Measurements from ENCODE around the gene BTBD8.

Gene BTBD8

DNA sequence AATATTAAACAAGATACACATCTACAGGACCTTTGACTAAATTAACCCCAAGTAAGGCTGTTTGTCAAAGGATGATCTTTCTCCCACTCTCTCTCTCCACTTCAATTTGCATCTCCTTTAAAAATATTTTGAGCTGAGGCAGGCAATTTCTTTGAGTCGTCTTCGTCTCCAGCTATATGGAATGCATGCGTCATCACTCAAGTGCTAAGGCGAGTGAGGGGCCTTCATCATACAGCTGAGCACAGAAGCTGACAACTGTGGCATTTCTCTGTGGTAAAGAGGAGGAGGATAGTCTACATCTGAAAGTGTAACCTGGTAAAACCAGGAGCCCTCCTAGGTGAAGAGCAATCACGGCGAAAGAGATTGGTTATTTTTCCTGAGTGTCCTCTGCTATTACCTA lies 42.7 kb upstream of the BTBD8 start:
- 26% methylated on average over 6 of the region's 6 CpGs for WGBS

DNA sequence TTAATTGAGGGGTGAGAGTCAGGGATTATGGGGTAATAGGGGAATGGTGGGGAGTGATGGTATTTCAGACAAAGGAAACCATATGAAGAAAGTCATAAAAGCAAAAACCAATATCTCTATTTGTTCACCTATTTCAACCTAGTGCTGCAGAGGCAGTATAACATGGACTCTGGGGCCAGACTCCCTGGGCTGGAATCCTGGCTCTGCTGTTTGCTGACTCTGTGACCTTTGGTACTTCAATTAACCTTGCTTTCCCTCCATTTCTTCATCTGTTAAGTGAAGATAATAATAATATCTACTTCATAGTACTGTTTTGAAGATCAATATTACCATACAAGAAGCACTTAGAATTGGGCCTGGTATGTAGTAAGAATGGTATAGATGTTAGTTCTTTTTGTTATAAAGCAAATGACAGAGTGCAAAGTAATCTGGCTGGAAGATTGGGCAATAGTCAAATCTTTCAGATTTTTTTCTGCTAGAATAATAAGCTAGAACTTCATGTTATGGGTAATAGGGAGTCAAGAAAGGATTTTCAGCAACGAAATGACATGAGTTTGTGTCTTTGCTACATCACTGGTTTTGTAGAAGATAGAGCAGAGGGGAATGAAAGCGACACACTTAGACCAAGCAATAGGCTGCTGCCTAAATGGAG lies 41.3 kb upstream of the BTBD8 start:
- Histone ChIP-seq H3K9me3 (ENCODE audit: control insufficient read depth, low read length) (no peaks in the 10 kb centered on the region), H2BK15ac (ENCODE audit: low read depth, poor library complexity, severe bottlenecking) (no peak overlapping the region), H2BK12ac (ENCODE audit: low read length in 2 of 2) (no peak overlapping the region), H4K8ac (ENCODE audit: low read length) (no peak overlapping the region), H2BK120ac (ENCODE audit: low read depth, low read length) (no peak overlapping the region), H3K4me3 (ENCODE audit: insufficient read depth in 1 of 2, low read depth in 1 of 2, low read length in 2 of 2) (no peak overlapping the region), H2BK5ac (ENCODE audit: low read depth, low read length, poor library complexity, severe bottlenecking) (no peak overlapping the region), H3K18ac (ENCODE audit: low read depth in 1 of 2, low read length in 2 of 2) (no peak overlapping the region), H3K79me1 (replicated peaks; ENCODE audit: low read length, poor library complexity, severe bottlenecking) (no peaks in the 10 kb centered on the region), H3K27ac (ENCODE audit: low read length, poor library complexity, severe bottlenecking) (no peak overlapping the region), H3K9ac (ENCODE audit: low read length) (no peak overlapping the region), H3K4ac (ENCODE audit: low read depth in 1 of 2, low read length in 2 of 2) (no peak overlapping the region), H2AFZ (ENCODE audit: low read depth, low read length) (no peak overlapping the region), H3K23ac (ENCODE audit: low read length in 2 of 2) (no peak overlapping the region), H3K14ac (ENCODE audit: low read length in 2 of 2) (no peak overlapping the region), H3K36me3 (ENCODE audit: control insufficient read depth in 1 of 2, insufficient read depth in 2 of 2, low read depth in 1 of 2, low read length in 2 of 2) (no peaks in the 10 kb centered on the region), H3K27me3 (ENCODE audit: control insufficient read depth in 1 of 2, insufficient read depth in 1 of 2, low read length in 2 of 2) (no peaks in the 10 kb centered on the region), H4K91ac (ENCODE audit: low read length) (no peak overlapping the region), H3K4me2 (ENCODE audit: low read length, poor library complexity, severe bottlenecking) (no peak overlapping the region), H3K4me1 (ENCODE audit: control insufficient read depth, insufficient read depth, low read depth, low read length) (no peaks in the 10 kb centered on the region), H2AK5ac (ENCODE audit: low read length, severe bottlenecking) (no peak overlapping the region)
- 86% methylated on average over 2 of the region's 2 CpGs for WGBS
- DNase-seq, result no peak

More for the DNA sequence above, 42.7 kb upstream of the BTBD8 start:
- H2AFZ ChIP-seq (ENCODE audit: low read depth, low read length), result no peak overlapping the region
- H3K4ac ChIP-seq (ENCODE audit: low read depth in 1 of 2, low read length in 2 of 2), result no peak overlapping the region
- H3K4me1 ChIP-seq (ENCODE audit: control insufficient read depth, insufficient read depth, low read depth, low read length), result no peaks in the 10 kb centered on the region
- H4K8ac ChIP-seq (ENCODE audit: low read length), result no peak overlapping the region
- no peak overlapping the region for H2BK15ac ChIP-seq (ENCODE audit: low read depth, poor library complexity, severe bottlenecking)
- H3K4me2 ChIP-seq (ENCODE audit: low read length, poor library complexity, severe bottlenecking), result no peak overlapping the region
- H3K23ac ChIP-seq (ENCODE audit: low read length in 2 of 2), result no peak overlapping the region
- H3K9ac ChIP-seq (ENCODE audit: low read length), result no peak overlapping the region
- H2BK120ac ChIP-seq (ENCODE audit: low read depth, low read length), result no peak overlapping the region
- H3K27me3 ChIP-seq (ENCODE audit: control insufficient read depth in 1 of 2, insufficient read depth in 1 of 2, low read length in 2 of 2), result no peaks in the 10 kb centered on the region
- no peak overlapping the region for H2BK5ac ChIP-seq (ENCODE audit: low read depth, low read length, poor library complexity, severe bottlenecking)
- no peaks in the 10 kb centered on the region for H3K9me3 ChIP-seq (ENCODE audit: control insufficient read depth, low read length)
- no peak overlapping the region for H3K4me3 ChIP-seq (ENCODE audit: insufficient read depth in 1 of 2, low read depth in 1 of 2, low read length in 2 of 2)
- no peaks in the 10 kb centered on the region for H3K36me3 ChIP-seq (ENCODE audit: control insufficient read depth in 1 of 2, insufficient read depth in 2 of 2, low read depth in 1 of 2, low read length in 2 of 2)
- H3K27ac ChIP-seq (ENCODE audit: low read length, poor library complexity, severe bottlenecking), result no peak overlapping the region
- peak overlapping the region in 1 of 2 experiments; percentile 39 for H2BK12ac ChIP-seq (ENCODE audit: low read length in 2 of 2)
- no peak overlapping the region for H4K91ac ChIP-seq (ENCODE audit: low read length)
- no peak overlapping the region for H3K18ac ChIP-seq (ENCODE audit: low read depth in 1 of 2, low read length in 2 of 2)
- no peak overlapping the region for H2AK5ac ChIP-seq (ENCODE audit: low read length, severe bottlenecking)
- H3K14ac ChIP-seq (ENCODE audit: low read length in 2 of 2), result no peak overlapping the region
- no peaks in the 10 kb centered on the region for H3K79me1 ChIP-seq (replicated peaks; ENCODE audit: low read length, poor library complexity, severe bottlenecking)
- peak; percentile 80 for DNase-seq

DNA sequence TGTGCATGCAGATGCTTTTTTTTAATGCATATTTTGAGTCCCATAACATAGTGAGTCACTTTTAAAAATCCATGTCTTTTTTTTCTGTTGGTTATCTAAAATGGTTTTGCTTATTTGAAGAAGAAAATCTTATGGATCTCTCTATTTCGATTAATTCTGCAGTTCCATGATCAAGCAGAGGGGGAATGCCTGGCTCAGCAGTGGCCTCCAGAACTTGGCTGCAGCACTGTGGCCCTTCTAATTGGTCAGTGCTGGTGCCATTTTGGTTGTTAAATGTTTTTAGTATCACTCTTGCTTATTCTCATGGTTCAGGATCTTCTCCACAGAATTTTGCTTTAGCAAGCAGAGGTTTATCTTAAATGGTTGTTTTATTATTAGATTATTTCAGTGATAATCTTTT lies 39.2 kb upstream of the BTBD8 start:
- H2AFZ ChIP-seq (ENCODE audit: low read depth, low read length), result no peak overlapping the region
- H3K14ac ChIP-seq (ENCODE audit: low read length in 2 of 2), result no peak overlapping the region
- H4K91ac ChIP-seq (ENCODE audit: low read length), result no peak overlapping the region
- H2AK5ac ChIP-seq (ENCODE audit: low read length, severe bottlenecking), result no peak overlapping the region
- H2BK120ac ChIP-seq (ENCODE audit: low read depth, low read length), result no peak overlapping the region
- H4K8ac ChIP-seq (ENCODE audit: low read length), result no peak overlapping the region
- no peak overlapping the region for H2BK15ac ChIP-seq (ENCODE audit: low read depth, poor library complexity, severe bottlenecking)
- no peaks in the 10 kb centered on the region for H3K79me1 ChIP-seq (replicated peaks; ENCODE audit: low read length, poor library complexity, severe bottlenecking)
- no peak overlapping the region for H2BK12ac ChIP-seq (ENCODE audit: low read length in 2 of 2)
- H3K36me3 ChIP-seq (ENCODE audit: control insufficient read depth in 1 of 2, insufficient read depth in 2 of 2, low read depth in 1 of 2, low read length in 2 of 2), result no peaks in the 10 kb centered on the region
- H2BK5ac ChIP-seq (ENCODE audit: low read depth, low read length, poor library complexity, severe bottlenecking), result no peak overlapping the region
- no peak overlapping the region for H3K9ac ChIP-seq (ENCODE audit: low read length)
- no peak overlapping the region for H3K23ac ChIP-seq (ENCODE audit: low read length in 2 of 2)
- no peak overlapping the region for H3K18ac ChIP-seq (ENCODE audit: low read depth in 1 of 2, low read length in 2 of 2)
- no peak overlapping the region for H3K4me2 ChIP-seq (ENCODE audit: low read length, poor library complexity, severe bottlenecking)
- H3K4me1 ChIP-seq (ENCODE audit: control insufficient read depth, insufficient read depth, low read depth, low read length), result no peaks in the 10 kb centered on the region
- H3K9me3 ChIP-seq (ENCODE audit: control insufficient read depth, low read length), result no peaks in the 10 kb centered on the region
- no peak overlapping the region for H3K27ac ChIP-seq (ENCODE audit: low read length, poor library complexity, severe bottlenecking)
- H3K4ac ChIP-seq (ENCODE audit: low read depth in 1 of 2, low read length in 2 of 2), result no peak overlapping the region
- H3K27me3 ChIP-seq (ENCODE audit: control insufficient read depth in 1 of 2, insufficient read depth in 1 of 2, low read length in 2 of 2), result no peaks in the 10 kb centered on the region
- DNase-seq, result no peak
- WGBS, result 93% methylated on average over 1 of the region's 1 CpG
- no peak overlapping the region for H3K4me3 ChIP-seq (ENCODE audit: insufficient read depth in 1 of 2, low read depth in 1 of 2, low read length in 2 of 2)

DNA sequence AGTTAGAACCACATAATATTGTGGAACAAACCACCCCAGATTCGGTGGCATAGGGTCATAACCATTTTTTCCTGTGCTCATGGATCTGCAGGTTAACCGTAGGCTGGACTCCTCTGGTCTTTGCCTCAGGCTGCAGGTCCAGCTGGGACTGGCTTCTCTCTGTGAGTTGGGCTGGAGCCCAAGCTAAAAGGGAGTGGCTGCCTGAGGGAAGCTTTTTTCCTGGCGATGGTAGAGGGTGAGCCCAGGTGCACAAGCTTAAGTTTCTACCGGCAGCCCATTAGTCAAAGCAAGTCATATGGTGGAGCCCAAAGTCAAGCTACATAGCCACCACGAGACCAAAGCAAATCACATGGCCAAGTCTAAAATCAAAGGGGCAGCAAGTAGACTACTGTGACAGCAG lies 36.5 kb upstream of the BTBD8 start:
- Histone ChIP-seq H2BK5ac (ENCODE audit: low read depth, low read length, poor library complexity, severe bottlenecking) (no peak overlapping the region), H2BK15ac (ENCODE audit: low read depth, poor library complexity, severe bottlenecking) (no peak overlapping the region), H3K18ac (ENCODE audit: low read depth in 1 of 2, low read length in 2 of 2) (no peak overlapping the region), H3K4me3 (ENCODE audit: insufficient read depth in 1 of 2, low read depth in 1 of 2, low read length in 2 of 2) (no peak overlapping the region), H3K14ac (ENCODE audit: low read length in 2 of 2) (no peak overlapping the region), H3K4me2 (ENCODE audit: low read length, poor library complexity, severe bottlenecking) (no peak overlapping the region), H3K36me3 (ENCODE audit: control insufficient read depth in 1 of 2, insufficient read depth in 2 of 2, low read depth in 1 of 2, low read length in 2 of 2) (no peaks in the 10 kb centered on the region), H3K9me3 (ENCODE audit: control insufficient read depth, low read length) (no peaks in the 10 kb centered on the region), H3K9ac (ENCODE audit: low read length) (no peak overlapping the region), H2AFZ (ENCODE audit: low read depth, low read length) (no peak overlapping the region), H3K79me1 (replicated peaks; ENCODE audit: low read length, poor library complexity, severe bottlenecking) (no peaks in the 10 kb centered on the region), H3K4me1 (ENCODE audit: control insufficient read depth, insufficient read depth, low read depth, low read length) (no peaks in the 10 kb centered on the region), H3K27me3 (ENCODE audit: control insufficient read depth in 1 of 2, insufficient read depth in 1 of 2, low read length in 2 of 2) (no peaks in the 10 kb centered on the region), H3K27ac (ENCODE audit: low read length, poor library complexity, severe bottlenecking) (no peak overlapping the region), H2AK5ac (ENCODE audit: low read length, severe bottlenecking) (no peak overlapping the region), H2BK120ac (ENCODE audit: low read depth, low read length) (no peak overlapping the region), H4K8ac (ENCODE audit: low read length) (no peak overlapping the region), H2BK12ac (ENCODE audit: low read length in 2 of 2) (no peak overlapping the region), H4K91ac (ENCODE audit: low read length) (no peak overlapping the region), H3K4ac (ENCODE audit: low read depth in 1 of 2, low read length in 2 of 2) (no peak overlapping the region), H3K23ac (ENCODE audit: low read length in 2 of 2) (no peak overlapping the region)
- no peak for DNase-seq
- 97% methylated on average over 4 of the region's 5 CpGs for WGBS

All from mesenchymal stem cell (in vitro differentiated cells and primary cell).